Renal cortex interstitium (tissue), 15 donors: ENCODE data around the gene SLC9C1. TPM values are rescaled to one million over a fixed set of nuclear protein-coding genes. Genes with fewer than 3 reads are reported as not detected.
A peak's percentile ranks its signal among the peaks of the same experiment; 100 is the strongest.

Source experiments
- DNase-seq, 11 donors: peaks; one replicate each; pipeline ENCODE4 v3.0.0-alpha.2; 2013; ENCODE audit warnings: low read depth in 9 of 11, low spot score in 4 of 11; ENCODE audit errors: extremely low read depth in 1 of 11
- long read RNA-seq, 16 experiments: transcript quantifications; one replicate each; lab custom pipeline, GENCODE V29; 2026
- polyA plus RNA-seq, 3 donors: library from polyadenylated mRNA; unstranded; fragments of 120-200 nt; gene quantifications; one replicate each; pipeline ENCODE4 v1.2.1, GENCODE V29; 2013; ENCODE audit not compliant: insufficient read length in 3 of 3

Gene SLC9C1
- under 1 TPM; 0.61 to 0.65 (median 0.62) TPM for polyA plus RNA-seq
- long read RNA-seq, donor 1: 0 reads
- long read RNA-seq, donor 2: 0 reads
- long read RNA-seq, donor 3: 0 reads
- long read RNA-seq, donor 4: 0 reads
- long read RNA-seq, donor 5: 0 reads
- long read RNA-seq, donor 6: 0 reads
- long read RNA-seq, donor 7: 0 reads
- long read RNA-seq, donor 8: 0 reads
- long read RNA-seq, donor 9: 0 reads
- long read RNA-seq, donor 10: 0 reads
- long read RNA-seq, donor 11: 0 reads
- long read RNA-seq, donor 12: 0 reads
- long read RNA-seq, donor 13: 0 reads
- long read RNA-seq, donor 14: 0 reads
- long read RNA-seq, donor 15: 0 reads
- long read RNA-seq, donor 16: 0 reads

GRCh38 chr3:112293368-112294321 is at the start of gene SLC9C1:
Gene SLC9C1, minus strand, starts transcription at chr3:112294216. Its CDS starts 7,425 bp downstream, at chr3:112286791.
- DNase-seq: peak in 10 of 11 donors; percentile 57 to 81 (median 68)

GRCh38 chr3:112341386-112341785 is 47.4 kb upstream of the SLC9C1 start:
- no peak for DNase-seq

GRCh38 chr3:112339609-112340008 is 45.6 kb upstream of the SLC9C1 start:
- no peak for DNase-seq

GRCh38 chr3:112339134-112339533 is 45.1 kb upstream of the SLC9C1 start:
- no peak for DNase-seq

GRCh38 chr3:112338727-112339056 is 44.7 kb upstream of the SLC9C1 start:
- DNase-seq: no peak

GRCh38 chr3:112338021-112338726 is 44.2 kb upstream of the SLC9C1 start:
- DNase-seq: no peak

- DNase-seq: no peak
These were observed 41.4 kb upstream of the SLC9C1 start for GRCh38 chr3:112335434-112335781.

GRCh38 chr3:112334691-112335433 is 40.8 kb upstream of the SLC9C1 start:
- no peak for DNase-seq

- DNase-seq: peak in 10 of 11 donors; percentile 34 to 78 (median 52)
These were observed 39.6 kb upstream of the SLC9C1 start for GRCh38 chr3:112333381-112334317.

GRCh38 chr3:112333002-112333380 is 39.0 kb upstream of the SLC9C1 start, which contains the start of gene CD200:
Gene CD200, plus strand, starts transcription at chr3:112333156. Its CDS starts 57 bp downstream, at chr3:112333213.
- DNase-seq: peak in 8 of 11 donors; percentile 41 to 70 (median 60)

GRCh38 chr3:112331851-112332250 is 37.8 kb upstream of the SLC9C1 start:
- DNase-seq: no peak

GRCh38 chr3:112327371-112327951 is 33.4 kb upstream of the SLC9C1 start:
- peak in 3 of 11 donors; percentile 15 to 49 (median 40) for DNase-seq

GRCh38 chr3:112321867-112322652 is 28.0 kb upstream of the SLC9C1 start:
- no peak for DNase-seq

GRCh38 chr3:112320691-112321090 is 26.7 kb upstream of the SLC9C1 start:
- DNase-seq: no peak

GRCh38 chr3:112319516-112320276 is 25.7 kb upstream of the SLC9C1 start:
- no peak for DNase-seq

GRCh38 chr3:112315791-112316190 is 21.8 kb upstream of the SLC9C1 start:
- DNase-seq: no peak
